NCI-H1092 treated with DMSO at 0.1 percent for 48 hours (cell line): ENCODE results near the gene TRIM8.
A peak's percentile ranks its signal among the peaks of the same experiment; 100 is the strongest.

Experiments used
- DNase-seq: peaks from one replicate; lab custom pipeline; 2025; lab: John Stamatoyannopoulos, UW

Gene TRIM8

DNA sequence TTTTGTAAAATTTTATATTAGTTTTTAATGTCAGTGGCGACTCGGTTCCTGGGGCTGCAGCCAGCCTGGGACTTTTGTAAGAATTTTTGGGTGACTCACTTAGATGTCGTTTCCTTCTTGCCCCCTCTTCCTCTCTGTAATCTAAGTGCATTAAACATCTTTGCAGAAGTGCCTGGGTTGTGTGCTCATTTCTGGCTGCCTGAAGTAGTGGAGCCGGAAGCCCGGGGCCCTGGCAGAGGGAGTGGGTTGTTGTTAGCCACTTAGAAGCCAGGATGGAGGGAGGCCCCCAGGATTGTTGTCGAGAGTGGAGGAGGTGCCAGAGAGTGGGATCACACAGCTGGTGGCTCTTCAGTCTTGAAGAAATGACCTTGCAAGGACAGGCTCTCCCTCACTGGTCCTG, 11.0 kb upstream of the TRIM8 start:
- no peak for DNase-seq

DNA sequence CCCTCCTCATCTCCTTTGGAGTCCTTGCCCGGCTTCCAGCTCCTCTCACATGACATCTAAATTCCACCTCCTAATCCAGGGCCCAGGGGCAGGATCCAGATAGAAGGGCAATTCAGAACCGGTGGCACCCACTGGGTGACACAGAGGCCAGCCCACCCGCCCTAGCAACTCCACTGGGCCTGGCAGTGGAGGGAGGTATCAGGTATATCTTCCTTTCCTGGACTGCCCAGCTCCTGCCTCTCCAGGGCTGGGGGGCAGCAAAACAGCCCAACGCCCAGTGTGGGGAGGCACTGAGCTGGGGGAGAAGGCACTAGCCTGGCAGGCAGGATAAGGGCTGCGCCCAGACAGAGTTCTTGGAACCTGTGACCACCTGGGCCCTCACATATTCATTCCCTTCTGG, 10.4 kb upstream of the TRIM8 start:
- DNase-seq, result no peak

DNA sequence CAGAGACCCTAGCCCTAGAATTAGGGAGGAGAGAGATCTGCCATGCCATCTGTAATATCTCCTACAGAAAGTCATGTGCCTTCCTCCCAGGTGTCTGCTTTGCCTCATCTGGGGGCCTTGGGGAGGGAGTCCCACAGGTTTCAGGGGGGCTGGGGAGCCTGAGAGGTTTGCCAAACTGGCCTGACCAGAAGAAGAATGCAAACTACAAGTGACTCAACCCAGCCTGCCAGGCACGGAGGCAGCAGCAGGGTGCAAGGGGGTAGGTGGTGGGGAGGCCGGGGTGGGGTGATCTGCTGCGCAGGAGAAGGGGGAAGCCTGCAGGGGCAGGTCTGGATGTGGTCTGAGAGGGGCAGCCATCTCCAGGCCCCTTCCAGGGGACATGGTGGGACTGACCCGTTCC, 9.6 kb upstream of the TRIM8 start:
- DNase-seq, result no peak

- no peak for DNase-seq
Observed at GRCh38 chr10:102635377-102635776, 8.9 kb upstream of the TRIM8 start.

- DNase-seq, result no peak
Observed at GRCh38 chr10:102639537-102639936, 4.7 kb upstream of the TRIM8 start.

DNA sequence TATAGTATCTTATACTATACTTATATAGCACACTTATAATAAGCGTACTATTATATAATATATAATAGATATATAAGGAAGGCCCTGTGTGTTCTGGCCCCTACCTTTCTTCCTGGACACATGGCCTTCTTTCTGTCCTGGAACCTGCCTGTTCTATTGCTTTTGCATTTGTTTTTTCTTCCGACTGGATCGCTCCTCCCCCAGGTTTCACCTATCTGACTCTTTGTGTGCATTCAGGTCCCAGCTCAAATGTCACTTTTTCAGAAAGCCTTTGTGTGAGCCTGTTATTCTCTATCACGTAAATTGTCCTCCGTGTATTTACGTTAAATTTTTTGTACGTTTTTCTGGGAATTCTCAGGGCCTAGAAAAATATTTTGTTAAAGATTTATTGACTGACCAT, 2.9 kb upstream of the TRIM8 start:
- DNase-seq, result no peak

- DNase-seq, result peak; percentile 91
Observed at GRCh38 chr10:102641880-102642735, 2.2 kb upstream of the TRIM8 start.

DNA sequence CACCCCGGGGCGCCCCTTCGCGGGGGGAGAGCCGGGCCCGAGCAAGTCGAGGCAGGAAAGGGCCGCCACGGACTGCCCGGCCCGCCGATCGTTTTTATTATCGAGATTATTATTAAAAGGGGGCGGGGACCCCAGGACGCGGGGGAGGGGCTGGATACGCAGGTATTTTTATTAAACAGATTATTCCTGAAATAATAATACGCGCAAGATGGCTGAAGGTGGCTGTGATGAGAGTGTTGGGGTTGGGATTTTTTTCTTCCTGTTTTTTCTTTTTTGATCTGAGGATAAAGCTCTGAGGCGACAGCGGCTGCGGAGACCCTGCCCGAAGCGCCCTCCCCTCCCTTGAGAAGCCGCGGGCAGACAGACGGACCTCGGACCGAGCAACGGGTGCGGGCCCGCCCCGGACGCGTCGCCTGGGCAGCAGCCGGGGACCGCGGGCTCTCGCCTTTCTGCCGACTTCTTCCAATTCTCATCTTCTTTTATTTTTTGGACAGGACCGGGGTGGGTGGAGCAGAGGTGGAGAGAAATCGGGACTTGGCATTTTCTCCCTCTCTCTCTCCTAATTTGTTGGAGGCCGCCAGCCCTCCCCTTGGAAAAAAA, 1.4 kb upstream of the TRIM8 start:
- DNase-seq, result peak; percentile 43

- peak; percentile 50 for DNase-seq
Observed at GRCh38 chr10:102643336-102644065, 778 bp upstream of the TRIM8 start.

- peak; percentile 76 for DNase-seq
Observed at GRCh38 chr10:102644646-102645387, 538 bp downstream of the TRIM8 start.

- DNase-seq, result peak; percentile 19
Observed at GRCh38 chr10:102645388-102645740, 1.1 kb downstream of the TRIM8 start.

GRCh38 chr10:102645741-102646609, 1.7 kb downstream of the TRIM8 start:
- no peak for DNase-seq

DNA sequence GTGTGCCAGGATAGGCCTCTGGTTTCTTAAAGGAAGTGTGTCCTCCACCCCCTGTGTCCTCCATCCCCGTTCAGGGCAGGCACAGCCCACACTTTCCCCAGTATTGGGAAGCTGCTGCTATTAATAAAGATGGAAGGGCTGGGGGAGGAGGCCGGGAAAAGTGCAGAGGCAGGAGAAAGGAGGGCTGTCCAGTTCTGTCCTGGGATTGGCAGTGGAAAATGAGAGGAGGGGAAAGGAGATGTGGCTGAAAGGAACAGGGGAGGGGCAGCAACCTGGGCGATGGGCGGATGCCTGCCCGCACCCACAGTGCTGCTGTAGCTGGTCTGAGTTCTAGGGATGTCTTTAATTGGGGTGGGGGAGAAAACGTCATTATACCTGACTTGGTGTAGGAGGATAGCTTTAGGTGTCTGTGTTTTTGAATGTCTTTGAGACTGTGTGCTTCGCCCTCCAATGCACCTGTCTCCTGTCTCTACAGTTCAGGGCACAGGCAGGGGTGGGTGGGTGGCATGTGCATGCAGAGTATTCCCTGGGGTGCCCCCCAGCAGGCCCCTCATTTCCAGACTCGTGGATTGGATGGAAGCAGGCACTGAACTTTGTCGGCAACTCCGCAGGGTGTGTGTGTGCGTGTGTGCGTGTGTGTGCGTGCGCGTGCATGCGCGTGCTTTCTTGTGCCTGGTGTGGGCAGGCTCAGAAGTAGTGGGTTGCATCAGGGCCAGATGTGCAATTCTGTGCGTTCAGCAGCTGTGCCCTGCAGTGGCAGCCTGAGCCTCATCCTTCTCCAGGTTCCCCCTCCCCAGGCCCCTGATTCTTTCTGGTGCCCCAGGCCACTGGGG, 2.5 kb downstream of the TRIM8 start:
- DNase-seq, result no peak

DNA sequence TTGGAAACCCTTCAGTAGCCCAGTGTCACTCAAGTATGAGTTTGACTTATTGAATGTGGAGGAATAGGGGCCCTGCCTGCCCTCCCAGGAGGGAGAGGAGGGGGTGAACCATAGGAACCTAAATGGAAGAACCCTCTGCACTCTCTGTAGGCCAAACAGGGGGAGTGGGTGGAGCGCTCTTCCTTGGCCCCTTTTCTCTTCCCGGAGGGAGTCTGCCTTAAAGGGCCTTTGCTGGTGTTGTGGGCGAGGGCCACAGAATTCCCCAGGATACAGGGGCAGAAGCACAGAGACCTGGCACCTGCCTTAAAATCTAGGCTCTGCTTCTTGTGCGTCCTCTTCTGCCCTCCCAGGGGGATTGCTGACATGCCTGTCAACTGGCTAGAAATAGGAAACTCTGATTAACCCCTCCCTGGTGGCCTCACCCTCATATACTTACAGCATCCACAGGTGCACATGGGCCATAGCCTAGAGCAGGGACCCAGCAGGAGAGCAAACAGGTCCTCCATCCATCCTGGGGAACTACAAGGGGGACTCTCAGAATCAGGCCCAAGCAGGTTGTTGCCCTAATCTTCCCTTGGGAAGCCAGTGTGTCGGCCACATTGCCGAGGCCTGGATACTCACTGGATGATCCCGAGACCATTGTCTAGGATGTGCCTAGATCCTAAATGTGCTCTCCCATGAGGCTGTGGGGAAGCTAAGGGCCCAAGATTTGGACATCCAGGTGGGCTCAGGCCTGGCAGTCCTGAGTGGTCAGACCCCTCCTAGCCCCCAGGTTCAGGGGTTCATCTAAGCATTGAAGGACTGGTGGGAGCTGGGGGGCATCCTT, 3.4 kb downstream of the TRIM8 start:
- DNase-seq, result no peak

GRCh38 chr10:102648269-102648888, 4.1 kb downstream of the TRIM8 start:
- no peak for DNase-seq

DNA sequence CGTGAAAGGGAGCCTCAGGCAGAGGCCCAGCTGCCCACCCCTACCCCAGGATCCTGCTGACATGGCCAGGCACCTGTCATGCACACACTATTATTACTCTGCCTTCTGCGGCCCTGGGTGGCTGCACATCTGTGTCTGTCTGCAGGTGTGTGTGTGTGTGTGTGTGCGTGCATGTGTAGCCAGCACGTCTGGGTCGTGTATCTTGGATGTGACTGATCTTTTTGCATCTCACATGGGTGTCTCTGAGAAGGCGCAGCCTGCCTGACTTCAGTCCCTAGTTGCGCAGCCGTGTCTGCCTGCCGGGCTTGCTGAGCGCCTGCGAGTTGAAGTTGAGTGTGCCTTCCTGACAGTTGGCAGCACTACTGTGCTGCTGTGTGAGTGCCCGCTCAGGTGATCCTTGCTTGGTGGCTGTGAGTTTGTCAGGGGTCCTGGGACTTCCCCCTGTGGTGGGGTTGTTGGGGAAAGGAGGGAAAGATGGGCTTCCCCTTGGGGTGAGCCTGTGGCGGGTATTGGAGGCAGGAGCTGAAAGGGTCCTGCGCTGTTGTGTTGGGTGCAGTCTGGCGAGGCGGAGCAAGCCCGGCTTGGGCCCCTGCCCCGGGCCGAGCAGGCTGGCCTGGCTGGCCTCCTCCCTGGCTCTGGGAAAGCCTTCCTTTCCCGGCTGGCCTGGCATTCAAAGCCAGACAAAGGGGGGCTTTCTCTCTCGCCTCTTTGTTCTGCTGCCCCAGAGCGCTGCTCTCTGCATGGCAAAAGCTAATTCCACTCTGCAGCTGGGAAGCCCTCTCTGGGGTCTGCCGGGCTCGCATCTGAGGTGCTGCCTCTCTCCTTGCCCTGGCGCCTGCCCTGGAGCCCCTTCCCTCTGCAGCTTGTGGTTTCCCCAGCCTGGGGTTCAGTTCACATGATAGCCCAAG, 4.9 kb downstream of the TRIM8 start:
- DNase-seq, result no peak

- no peak for DNase-seq
Observed at GRCh38 chr10:102649797-102650654, 5.7 kb downstream of the TRIM8 start.
